Measurements from ENCODE around the gene PLK2.

PLK2 gene

GRCh38 chr5:58462154-58462553 lies 2.3 kb upstream of the PLK2 start:
- DNase-seq (ENCODE audit: low read depth), result peak; percentile 48
- TF ChIP-seq, protein P1, sequence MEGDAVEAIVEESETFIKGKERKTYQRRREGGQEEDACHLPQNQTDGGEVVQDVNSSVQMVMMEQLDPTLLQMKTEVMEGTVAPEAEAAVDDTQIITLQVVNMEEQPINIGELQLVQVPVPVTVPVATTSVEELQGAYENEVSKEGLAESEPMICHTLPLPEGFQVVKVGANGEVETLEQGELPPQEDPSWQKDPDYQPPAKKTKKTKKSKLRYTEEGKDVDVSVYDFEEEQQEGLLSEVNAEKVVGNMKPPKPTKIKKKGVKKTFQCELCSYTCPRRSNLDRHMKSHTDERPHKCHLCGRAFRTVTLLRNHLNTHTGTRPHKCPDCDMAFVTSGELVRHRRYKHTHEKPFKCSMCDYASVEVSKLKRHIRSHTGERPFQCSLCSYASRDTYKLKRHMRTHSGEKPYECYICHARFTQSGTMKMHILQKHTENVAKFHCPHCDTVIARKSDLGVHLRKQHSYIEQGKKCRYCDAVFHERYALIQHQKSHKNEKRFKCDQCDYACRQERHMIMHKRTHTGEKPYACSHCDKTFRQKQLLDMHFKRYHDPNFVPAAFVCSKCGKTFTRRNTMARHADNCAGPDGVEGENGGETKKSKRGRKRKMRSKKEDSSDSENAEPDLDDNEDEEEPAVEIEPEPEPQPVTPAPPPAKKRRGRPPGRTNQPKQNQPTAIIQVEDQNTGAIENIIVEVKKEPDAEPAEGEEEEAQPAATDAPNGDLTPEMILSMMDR (IDR thresholded peaks at IDR 0.05; ENCODE audit: low read length, missing control alignments), result no peak
- no peak overlapping the region for H3K4me3 ChIP-seq (replicated peaks; ENCODE audit: low read depth, low read length)

- DNase-seq (ENCODE audit: low read depth), result peak; percentile 92
- TF ChIP-seq, protein P1 (IDR thresholded peaks at IDR 0.05; ENCODE audit: low read length, missing control alignments), result peak; percentile 78
- peak overlapping the region; percentile 74 for H3K4me3 ChIP-seq (replicated peaks; ENCODE audit: low read depth, low read length)
Observed at GRCh38 chr5:58460732-58461286, 923 bp upstream of the PLK2 start.

DNA sequence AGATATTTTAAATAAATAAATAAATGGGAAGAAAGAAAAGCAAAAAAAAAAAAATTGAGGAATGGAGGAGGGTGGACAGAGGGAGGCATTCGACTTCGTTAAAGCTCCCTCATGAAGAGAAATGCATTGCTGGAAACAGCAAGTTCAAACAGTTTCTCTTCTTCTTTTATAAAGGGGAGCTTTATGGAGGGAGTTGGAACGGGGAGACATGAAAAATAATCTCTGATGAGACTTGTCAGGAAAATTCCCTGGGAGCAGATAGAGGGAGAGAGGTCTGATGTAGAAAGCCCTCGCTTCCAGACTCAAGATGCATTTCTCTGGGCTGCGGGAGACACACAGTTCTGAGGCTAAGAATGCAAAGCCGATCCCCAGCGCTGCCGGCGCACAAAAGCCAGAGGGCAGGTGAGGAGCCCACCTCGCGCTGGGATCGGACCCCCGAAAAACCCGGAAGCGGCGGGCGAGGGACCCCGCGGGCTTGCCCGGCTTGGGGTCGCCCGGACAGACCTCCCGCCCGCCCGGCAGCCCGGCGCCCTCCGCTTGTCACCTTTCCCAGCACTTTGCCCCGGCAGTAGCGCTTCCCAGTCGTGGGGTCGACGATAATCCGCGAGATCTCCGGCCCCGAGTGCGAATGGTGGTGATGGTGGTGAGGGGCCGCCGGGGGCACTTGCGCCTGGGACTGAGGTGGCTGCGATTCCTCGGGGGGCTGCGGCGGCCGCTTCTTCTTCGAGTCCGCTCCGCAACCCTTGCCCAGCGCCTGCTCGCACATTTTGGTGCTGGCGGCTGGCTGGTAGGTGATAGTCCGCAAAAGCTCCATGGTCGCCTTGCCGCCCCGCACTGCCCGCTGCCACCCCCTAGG lies 512 bp downstream of the PLK2 start:
- TF ChIP-seq, protein P1 (IDR thresholded peaks at IDR 0.05; ENCODE audit: low read length, missing control alignments), result no peak
- H3K4me3 ChIP-seq (replicated peaks; ENCODE audit: low read depth, low read length), result peak overlapping the region; percentile 74
- peak; percentile 64 for DNase-seq (ENCODE audit: low read depth)

DNA sequence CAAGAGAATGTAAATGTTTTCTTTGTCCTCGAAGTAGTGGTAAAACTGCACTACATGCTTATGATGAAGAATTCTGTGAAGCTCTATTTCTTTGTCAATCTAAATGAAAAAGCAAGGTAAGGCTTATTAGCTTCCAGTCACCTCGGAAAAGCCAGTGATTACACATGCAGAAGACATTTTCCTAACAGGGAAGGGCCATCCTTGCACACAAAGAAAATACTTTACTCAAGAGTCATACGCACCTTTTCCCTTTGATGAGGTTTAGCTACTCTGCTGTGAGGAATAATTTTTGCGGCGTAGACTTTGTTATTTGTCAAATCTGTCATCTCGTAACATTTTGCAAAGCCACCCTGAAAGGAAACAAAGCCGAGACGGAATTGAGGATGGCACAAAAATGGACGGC lies 1.1 kb downstream of the PLK2 start:
- H3K4me3 ChIP-seq (replicated peaks; ENCODE audit: low read depth, low read length), result peak overlapping the region; percentile 74
- TF ChIP-seq, protein P1 (IDR thresholded peaks at IDR 0.05; ENCODE audit: low read length, missing control alignments), result no peak
- peak; percentile 56 for DNase-seq (ENCODE audit: low read depth)

GRCh38 chr5:58458141-58458742 lies 1.6 kb downstream of the PLK2 start:
- TF ChIP-seq, protein P1 (IDR thresholded peaks at IDR 0.05; ENCODE audit: low read length, missing control alignments), result no peak
- H3K4me3 ChIP-seq (replicated peaks; ENCODE audit: low read depth, low read length), result peak overlapping the region; percentile 74
- peak; percentile 46 for DNase-seq (ENCODE audit: low read depth)

DNA sequence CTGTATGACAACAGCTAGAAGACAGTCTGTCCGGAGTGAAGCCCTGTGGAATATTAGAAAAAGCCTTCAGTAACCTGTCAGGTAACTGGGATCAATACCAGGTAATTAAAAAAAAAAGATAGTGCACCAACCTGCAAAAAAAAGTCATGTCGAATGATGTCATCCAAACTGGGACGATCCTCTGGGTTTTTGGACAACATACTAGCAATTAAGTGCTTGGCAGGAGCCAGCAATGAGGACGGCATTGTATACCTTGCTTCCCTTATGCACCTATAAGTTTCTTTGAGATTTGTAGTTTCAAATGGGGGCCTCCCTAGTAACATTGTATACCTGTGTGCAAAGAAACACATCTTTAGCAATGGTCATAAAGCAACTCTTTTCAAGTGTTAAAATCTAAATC lies 2.8 kb downstream of the PLK2 start:
- H3K4me3 ChIP-seq (replicated peaks; ENCODE audit: low read depth, low read length), result peak overlapping the region; percentile 74

More for the DNA sequence above, 2.8 kb downstream of the PLK2 start:
- TF ChIP-seq, protein P1 (IDR thresholded peaks at IDR 0.05; ENCODE audit: low read length, missing control alignments), result no peak
- peak; percentile 56 for DNase-seq (ENCODE audit: low read depth)

Measured in fibroblast of pulmonary artery (primary cell).